GM21526 (cell line): Measurements from ENCODE around the gene ARFIP1.
"Not testable (repeated sequence)": the region's sequence is repeated elsewhere in the genome, so short reads cannot be mapped to it uniquely, and the experiment has no call there.

Source experiments
- ATAC-seq: cut with Tn5 transposase; IDR thresholded peaks from one replicate; pipeline ENCODE4 v1.9.1; 2021; ENCODE audit warnings: moderate library complexity; ENCODE audit not compliant: unreplicated experiment, low FRiP score

ARFIP1 gene

GRCh38 chr4:152887981-152888380, 108.2 kb downstream of the ARFIP1 start:
- no peak for ATAC-seq

GRCh38 chr4:152892974-152893373, 113.2 kb downstream of the ARFIP1 start:
- ATAC-seq = no peak

DNA sequence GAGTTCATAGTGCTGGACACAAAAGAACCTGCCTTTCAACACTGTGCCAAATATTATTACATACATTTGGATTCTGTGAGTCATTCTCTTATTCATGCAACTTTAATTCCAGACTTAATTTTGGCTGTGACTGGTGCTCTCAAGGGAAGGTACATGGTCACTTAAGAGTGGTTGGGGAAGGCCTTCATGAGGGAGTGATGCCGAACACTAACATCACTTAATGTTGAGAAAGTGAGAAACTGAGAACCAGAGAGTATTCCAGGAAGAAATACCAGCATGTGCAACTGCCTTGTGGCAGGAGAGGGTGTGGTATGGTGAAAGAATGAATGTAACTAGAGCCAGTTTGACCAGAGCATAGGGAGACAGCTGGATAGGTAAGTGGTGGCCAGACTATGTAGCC, 114.9 kb downstream of the ARFIP1 start:
- ATAC-seq = no peak

DNA sequence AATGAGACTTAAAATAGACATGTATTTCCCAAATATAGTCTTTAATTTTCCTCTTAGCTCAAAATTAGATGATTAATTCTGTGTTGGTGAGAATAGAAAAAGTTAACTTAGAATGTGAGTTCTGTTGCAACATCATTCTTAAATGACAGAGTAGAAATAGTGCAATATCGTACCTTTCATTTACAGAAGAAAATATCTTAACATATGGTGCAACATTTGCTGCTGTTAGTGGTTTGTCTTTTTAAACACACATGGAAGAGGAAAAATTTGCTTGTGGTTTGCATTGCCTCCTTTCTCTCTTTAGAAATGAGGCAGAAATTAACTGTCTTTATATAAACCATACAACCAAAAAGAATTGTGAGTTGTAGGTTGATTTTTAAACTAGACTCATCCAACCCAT, 117.1 kb downstream of the ARFIP1 start:
- no peak for ATAC-seq

DNA sequence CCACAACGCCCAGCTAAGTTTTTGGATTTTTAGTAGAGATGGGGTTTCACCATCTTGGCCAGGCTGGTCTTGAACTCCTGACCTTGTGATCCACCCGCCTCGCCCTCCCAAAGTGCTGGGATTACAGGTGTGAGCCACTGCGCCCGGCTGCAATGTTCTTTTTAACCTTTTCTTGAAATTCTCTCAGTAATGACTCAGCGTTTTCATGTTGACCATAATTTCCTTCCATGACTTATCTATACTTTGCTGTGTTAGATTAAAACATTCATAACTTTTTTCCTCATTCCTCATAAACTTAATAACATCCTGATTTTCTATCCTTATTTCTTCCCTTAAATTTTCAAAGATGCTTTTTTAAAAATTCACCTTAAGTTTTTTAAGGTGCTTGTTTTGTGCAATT, 118.4 kb downstream of the ARFIP1 start:
- not testable (repeated sequence) for ATAC-seq

DNA sequence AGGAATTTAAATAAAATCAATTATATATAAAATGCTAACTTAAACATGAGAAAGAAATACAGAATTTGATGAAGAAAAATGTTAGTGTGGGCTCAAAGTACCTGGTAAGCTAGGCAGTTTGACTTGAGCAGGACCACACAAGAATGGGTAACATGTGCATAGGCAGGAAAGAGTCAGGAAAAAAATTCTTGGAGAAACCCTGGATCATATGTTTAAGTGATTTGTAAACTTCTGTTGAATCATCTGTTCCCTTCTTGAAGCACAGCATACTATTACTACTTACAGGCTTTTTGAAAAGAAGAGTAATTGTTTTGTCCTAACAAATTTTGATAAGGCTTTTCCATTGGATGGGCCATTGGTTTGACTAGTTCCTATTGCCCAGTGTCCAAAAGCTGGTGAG, 118.9 kb downstream of the ARFIP1 start:
- no peak for ATAC-seq

- ATAC-seq = no peak
Measured at GRCh38 chr4:152900395-152900794, 120.6 kb downstream of the ARFIP1 start.

GRCh38 chr4:152901205-152901604, 121.5 kb downstream of the ARFIP1 start:
- no peak for ATAC-seq

GRCh38 chr4:152903658-152904057, 123.9 kb downstream of the ARFIP1 start:
- no peak for ATAC-seq

GRCh38 chr4:152909901-152910300, 130.1 kb downstream of the ARFIP1 start:
- no peak for ATAC-seq

- ATAC-seq = no peak
Measured at GRCh38 chr4:152910521-152910920, 130.8 kb downstream of the ARFIP1 start.

- no peak for ATAC-seq
Measured at GRCh38 chr4:152917543-152918395, 138.0 kb downstream of the ARFIP1 start.

DNA sequence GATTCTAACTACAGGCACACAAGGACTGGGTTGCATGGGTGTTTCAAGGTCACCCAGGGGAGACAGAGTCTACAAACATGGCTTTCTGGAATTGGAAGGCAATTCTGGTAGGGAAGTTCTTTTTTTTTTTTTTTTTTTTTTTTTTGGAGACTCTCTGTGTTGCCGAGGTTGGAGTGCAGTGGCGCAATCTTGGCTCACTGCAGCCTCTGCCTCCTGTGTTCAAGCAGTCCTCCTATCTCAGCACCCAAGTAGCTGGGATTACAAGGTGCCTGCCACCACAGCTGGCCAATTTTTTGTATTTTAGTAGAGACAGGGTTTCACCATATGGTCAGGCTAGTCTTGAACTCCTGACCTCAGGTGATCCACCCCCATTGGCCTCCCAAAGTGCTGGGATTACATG, 140.1 kb downstream of the ARFIP1 start:
- no peak for ATAC-seq

GRCh38 chr4:152920768-152921167, 141.0 kb downstream of the ARFIP1 start:
- ATAC-seq = no peak

GRCh38 chr4:152921284-152921683, 141.5 kb downstream of the ARFIP1 start:
- ATAC-seq = no peak

DNA sequence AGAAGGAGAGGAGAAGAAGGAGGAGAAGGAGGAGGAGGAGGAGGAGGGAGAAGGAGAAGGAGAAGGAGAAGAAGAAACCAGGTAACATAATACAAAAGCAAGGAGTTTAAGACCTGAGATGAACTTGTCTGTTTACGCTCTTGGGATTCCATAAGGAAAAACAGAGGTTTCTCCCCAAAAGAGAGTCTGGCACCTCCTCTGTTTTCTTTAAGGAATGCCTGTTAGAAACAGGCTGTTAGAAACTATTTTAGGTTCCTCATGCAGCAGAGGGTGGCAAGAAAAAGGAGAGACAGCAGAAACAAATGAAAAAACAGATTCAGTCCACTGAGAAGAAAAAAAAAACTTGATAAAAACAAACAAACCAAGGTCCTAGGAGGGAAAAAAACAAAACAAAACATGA, 146.1 kb downstream of the ARFIP1 start:
- no peak for ATAC-seq

DNA sequence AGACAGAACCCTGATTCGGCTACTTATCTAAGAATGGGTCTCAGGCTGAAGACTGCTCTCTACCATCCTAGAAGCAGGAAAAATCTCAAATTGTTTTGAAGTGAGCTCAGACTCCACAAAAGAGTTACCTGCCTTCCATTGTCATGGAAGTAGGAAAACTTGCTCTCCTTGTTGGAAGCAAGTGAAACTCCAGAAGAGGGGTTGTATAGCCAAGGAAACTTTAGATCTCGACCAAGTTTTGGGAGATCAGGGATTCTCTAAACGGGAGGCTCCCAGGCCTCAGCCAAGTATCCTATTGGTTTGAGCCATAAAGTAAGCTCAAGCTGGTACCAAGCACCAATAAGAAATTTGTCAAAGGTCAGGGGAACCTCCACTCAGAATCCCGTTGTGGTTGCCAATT, 147.2 kb downstream of the ARFIP1 start:
- no peak for ATAC-seq

GRCh38 chr4:152927737-152928136, 148.0 kb downstream of the ARFIP1 start:
- no peak for ATAC-seq

DNA sequence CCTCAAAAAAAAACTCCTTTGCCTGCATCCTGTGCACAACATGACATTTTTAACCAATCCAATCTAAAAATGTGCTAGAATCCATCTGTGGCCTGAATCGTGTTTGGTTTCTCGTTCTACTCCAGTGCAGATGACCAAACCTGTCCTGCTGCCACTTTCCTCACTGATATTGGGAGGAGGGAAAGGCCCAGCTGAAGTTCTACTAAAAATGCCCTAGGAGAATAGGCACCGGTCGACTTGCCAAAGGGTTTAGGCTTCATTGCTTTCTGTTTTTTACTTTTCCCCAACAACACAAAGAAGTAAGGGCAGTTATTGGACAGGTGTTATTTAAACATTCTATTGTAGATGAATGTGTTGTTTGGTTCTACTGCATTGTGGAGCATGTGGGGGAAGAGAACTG, 148.5 kb downstream of the ARFIP1 start:
- ATAC-seq = no peak

GRCh38 chr4:152929888-152930287, 150.1 kb downstream of the ARFIP1 start:
- no peak for ATAC-seq

DNA sequence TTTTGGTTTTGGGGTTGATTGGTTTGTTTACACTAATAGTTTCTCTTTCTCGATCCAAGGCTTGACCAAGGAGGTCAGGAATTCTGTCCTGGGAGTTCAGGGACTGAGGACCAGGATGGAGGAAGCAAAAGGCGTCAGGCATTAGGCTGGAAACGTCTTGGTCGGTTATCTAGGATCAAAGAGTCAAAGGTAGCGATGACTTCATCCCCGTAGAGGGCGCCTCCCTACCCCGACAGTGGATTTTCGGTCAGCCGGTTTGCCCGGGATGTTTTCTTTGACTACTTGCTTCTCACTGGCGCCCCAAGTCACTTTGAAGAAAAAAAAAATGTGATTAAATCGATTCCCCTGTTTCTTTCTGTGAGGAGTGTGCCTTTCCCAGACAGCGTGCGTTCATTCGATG, 155.4 kb downstream of the ARFIP1 start:
- no peak for ATAC-seq

DNA sequence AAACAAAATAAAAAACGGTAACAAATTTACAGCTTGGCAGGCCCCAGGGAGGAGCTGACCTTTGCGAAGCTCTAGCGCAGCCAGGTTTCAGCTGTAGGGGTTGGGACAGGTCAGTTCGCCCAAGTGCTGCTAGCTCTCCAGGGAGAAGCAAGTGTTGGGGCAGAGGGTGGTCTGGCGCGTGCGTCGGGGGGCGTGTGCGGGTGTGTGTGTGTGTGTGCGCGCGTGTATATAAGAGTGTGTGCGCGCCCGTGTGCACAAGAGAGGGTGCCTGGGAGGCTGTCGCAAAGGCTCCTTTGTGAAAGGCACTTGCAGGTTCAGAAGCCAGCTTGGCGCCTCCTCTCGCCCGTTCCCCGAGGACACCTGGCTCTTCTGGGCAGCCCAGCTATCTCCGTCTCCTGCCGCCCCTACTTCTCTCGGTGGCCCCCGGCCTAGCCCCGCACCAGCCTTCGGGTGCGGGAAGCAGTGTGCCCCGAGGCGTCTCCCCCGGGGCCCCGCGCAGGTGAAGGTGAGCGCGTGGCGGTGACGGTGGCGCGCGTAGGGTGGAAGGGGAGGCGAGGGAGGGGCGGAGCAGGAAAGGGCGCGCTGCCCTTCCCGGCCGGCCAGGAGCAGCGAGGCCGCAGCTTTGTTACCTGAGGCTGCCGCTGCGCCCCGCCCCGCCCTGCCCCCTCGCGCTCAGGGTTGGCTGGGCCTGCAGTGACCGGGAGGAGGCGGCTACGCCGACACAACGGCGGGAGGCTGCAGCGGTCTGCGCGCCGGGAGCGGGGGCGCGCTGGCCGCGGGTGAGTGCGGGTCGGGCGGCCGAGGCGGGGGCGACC, 156.1 kb downstream of the ARFIP1 start, which contains the start of gene FHDC1:
TSS of gene FHDC1 (plus strand) at position 693 of the 815 bp plus-strand sequence. CDS start 6,735 bp downstream, outside the sequence.
- no peak for ATAC-seq
